Caco-2 (cell line): ENCODE results near the gene ZYX. TPM values are rescaled to one million over a fixed set of nuclear protein-coding genes. Genes with fewer than 3 reads are reported as not detected.

ENCODE experiments used
- BruUV-seq: library from RNA; stranded (reverse); fragments of 400-500 nt; replicated peaks from 2 replicates; lab custom pipeline; 2021; lab: Mats Ljungman, UMichigan
- CTCF ChIA-PET: fragments of 300-600 bp; sonication (Branson Sonifier 250); formaldehyde crosslinking; loops from one replicate; lab custom pipeline; 2022; ENCODE audit warnings: antibody characterized with exemption; lab: Charles Lee
- POLR2A ChIA-PET: fragments of 300-600 bp; sonication (Branson Sonifier 250); formaldehyde crosslinking; loops from one replicate; lab custom pipeline; 2022; ENCODE audit warnings: antibody characterized with exemption; lab: Charles Lee
- DNase-seq, 2 experiments: peaks; one replicate each; pipeline versions ENCODE4 v3.0.0 to v3.0.0-alpha.2; 2020 to 2022
- H3K27me3 ChIP-seq: replicated peaks from 2 replicates; pipeline ENCODE4 v1.6.0; 2011; ENCODE audit warnings: low read length; ENCODE audit not compliant: control insufficient read depth, insufficient read depth
- H3K36me3 ChIP-seq: 2 replicates; pipeline ENCODE4 v1.5.1; 2011; ENCODE audit warnings: low read length; ENCODE audit not compliant: control insufficient read depth, insufficient read depth
- H3K4me1 ChIP-seq: fragments of 250-450 bp; sonication (Bioruptor Pico); 2 replicates; pipeline ENCODE4 v1.5.1; 2020; ENCODE audit warnings: mild to moderate bottlenecking
- H3K4me3 ChIP-seq: 2 replicates; pipeline ENCODE4 v1.5.1; 2011; ENCODE audit warnings: low read depth, mild to moderate bottlenecking, control low read depth, low read length
- H3K9me3 ChIP-seq: fragments of 250-450 bp; sonication (Bioruptor Pico); 2 replicates; pipeline ENCODE4 v1.5.1; 2020; ENCODE audit warnings: mild to moderate bottlenecking, moderate library complexity
- H3K27ac Mint-ChIP-seq: one replicate; pipeline ENCODE4 v1.8.0; 2022; ENCODE audit warnings: mixed read lengths; ENCODE audit not compliant: unreplicated experiment
- H3K27me3 Mint-ChIP-seq: one replicate; pipeline ENCODE4 v1.8.0; 2022; ENCODE audit warnings: mixed read lengths; ENCODE audit not compliant: insufficient read depth, unreplicated experiment
- H3K36me3 Mint-ChIP-seq: one replicate; pipeline ENCODE4 v1.8.0; 2022; ENCODE audit warnings: mild to moderate bottlenecking, mixed read lengths; ENCODE audit not compliant: insufficient read depth, unreplicated experiment
- H3K4me1 Mint-ChIP-seq: one replicate; pipeline ENCODE4 v1.8.0; 2022; ENCODE audit warnings: low read depth, mixed read lengths; ENCODE audit not compliant: unreplicated experiment
- H3K4me3 Mint-ChIP-seq: one replicate; pipeline ENCODE4 v1.8.0; 2022; ENCODE audit warnings: mild to moderate bottlenecking, moderate library complexity, mixed read lengths; ENCODE audit not compliant: unreplicated experiment
- H3K9me3 Mint-ChIP-seq: one replicate; pipeline ENCODE4 v1.8.0; 2022; ENCODE audit warnings: mixed read lengths; ENCODE audit not compliant: unreplicated experiment
- CTCF ChIP-seq, 2 experiments: fragments of 200-600 bp in 1 of 2; IDR thresholded peaks; 1 replicate in 1 of 2; 2 replicates in 1 of 2; pipeline versions ENCODE4 v1.5.1 to v1.8.0; 2011 to 2022; ENCODE audit warnings: antibody characterized with exemption in 1 of 2, control low read depth in 1 of 2, inconsistent platforms in 1 of 2, low read depth in 1 of 2, low read length in 1 of 2, mild to moderate bottlenecking in 1 of 2, moderate library complexity in 1 of 2; ENCODE audit not compliant: insufficient read depth in 1 of 2, severe bottlenecking in 1 of 2, unreplicated experiment in 1 of 2
- intact Hi-C: fragments of 100-400 bp; cut with micrococcal nuclease; formaldehyde crosslinking; loops from one replicate; pipeline ENCODE4 v1.10.0; 2022; ENCODE audit not compliant: unreplicated experiment
- total RNA-seq: library from RNA; stranded (reverse); gene quantifications from 2 replicates; pipeline ENCODE4 v1.2.3, GENCODE V29; 2022

ZYX gene
- total RNA-seq, 1 experiment from 2014 or later, result 147 TPM

GRCh38 chr7:143426479-143427142 lies 45.5 kb downstream of the ZYX start:
- BruUV-seq, result no TSS peak
- Histone ChIP-seq H3K36me3 (no peaks in the 10 kb centered on the region), H3K4me1 (peaks cover 5% of the 10 kb centered on the region; the same call in 1 of the 2 replicates), H3K9me3 (no peaks in the 10 kb centered on the region), H3K27me3 (no peaks in the 10 kb centered on the region), H3K4me3 (no peak overlapping the region)
- H3K27ac Mint-ChIP-seq, result no peak overlapping the region
- ChIA-PET CTCF (interaction anchor here (0.7 kb wide), 1 partner anchor 94 kb away, joined by 3 read pairs; no protein-coding TSS in a partner anchor), POLR2A (no interaction called here)
- TF ChIP-seq CTCF (IDR thresholded peaks at IDR 0.05; ENCODE audit: insufficient read depth in 1 of 2, low read depth in 1 of 2, low read length in 1 of 2, severe bottlenecking in 1 of 2, unreplicated experiment in 1 of 2), result no peak
- no peak for DNase-seq
- intact Hi-C loops, result no loop called here
- no peaks in the 10 kb centered on the region for H3K36me3 Mint-ChIP-seq
- no peaks in the 10 kb centered on the region for H3K27me3 Mint-ChIP-seq
- peaks cover 9% of the 10 kb centered on the region for H3K4me1 Mint-ChIP-seq
- no peak overlapping the region for H3K4me3 Mint-ChIP-seq
- H3K9me3 Mint-ChIP-seq, result no peaks in the 10 kb centered on the region

- H3K9me3 ChIP-seq, result no peaks in the 10 kb centered on the region
- BruUV-seq, result no TSS peak
- intact Hi-C loops, result no loop called here
- no peak for TF ChIP-seq CTCF (IDR thresholded peaks at IDR 0.05; ENCODE audit: insufficient read depth in 1 of 2, low read depth in 1 of 2, low read length in 1 of 2, severe bottlenecking in 1 of 2, unreplicated experiment in 1 of 2)
- Mint-ChIP-seq H3K27me3 (no peaks in the 10 kb centered on the region), H3K9me3 (no peaks in the 10 kb centered on the region), H3K4me3 (no peak overlapping the region), H3K27ac (no peak overlapping the region), H3K4me1 (peaks cover 9% of the 10 kb centered on the region), H3K36me3 (no peaks in the 10 kb centered on the region)
- H3K4me3 ChIP-seq, result no peak overlapping the region
- CTCF ChIA-PET, result no interaction called here
- H3K27me3 ChIP-seq, result no peaks in the 10 kb centered on the region
- no peaks in the 10 kb centered on the region for H3K36me3 ChIP-seq
- no peak for DNase-seq
- POLR2A ChIA-PET, result no interaction called here
- peaks cover 5% of the 10 kb centered on the region; the same call in 1 of the 2 replicates for H3K4me1 ChIP-seq
Measured at GRCh38 chr7:143429770-143430698, 48.9 kb downstream of the ZYX start.

GRCh38 chr7:143431109-143431508 lies 50.0 kb downstream of the ZYX start:
- POLR2A ChIA-PET, result no interaction called here
- Mint-ChIP-seq H3K36me3 (no peaks in the 10 kb centered on the region), H3K4me3 (no peak overlapping the region), H3K27ac (no peak overlapping the region), H3K4me1 (peaks cover 9% of the 10 kb centered on the region), H3K9me3 (no peaks in the 10 kb centered on the region), H3K27me3 (no peaks in the 10 kb centered on the region)
- no peaks in the 10 kb centered on the region for H3K9me3 ChIP-seq
- intact Hi-C loops, result no loop called here
- no peaks in the 10 kb centered on the region for H3K36me3 ChIP-seq
- BruUV-seq, result no TSS peak
- no peak overlapping the region for H3K4me3 ChIP-seq
- CTCF ChIA-PET, result no interaction called here
- no peak for DNase-seq
- peaks cover 5% of the 10 kb centered on the region; the same call in 1 of the 2 replicates for H3K4me1 ChIP-seq
- TF ChIP-seq CTCF (IDR thresholded peaks at IDR 0.05; ENCODE audit: insufficient read depth in 1 of 2, low read depth in 1 of 2, low read length in 1 of 2, severe bottlenecking in 1 of 2, unreplicated experiment in 1 of 2), result no peak
- H3K27me3 ChIP-seq, result no peaks in the 10 kb centered on the region
